H1 (cell line): ENCODE data around the gene ERI3. TPM values are rescaled to one million over a fixed set of nuclear protein-coding genes. Genes with fewer than 3 reads are reported as not detected.
A peak's percentile ranks its signal among the peaks of the same experiment; 100 is the strongest.

Source experiments
- CEBPB ChIP-seq: IDR thresholded peaks from 2 replicates; pipeline ENCODE4 v1.6.1; 2012; ENCODE audit warnings: low read depth, low read length
- GTF2F1 ChIP-seq: IDR thresholded peaks from 2 replicates; pipeline ENCODE4 v1.6.1; 2012; ENCODE audit warnings: low read depth, low read length, improper control_type of control experiment, borderline replicate concordance
- HDAC2 ChIP-seq, 2 experiments: fragments of 300-600 bp in 1 of 2; sonication (generic) in 1 of 2; IDR thresholded peaks; 2 replicates each; pipeline ENCODE4 v1.6.1; 2011 to 2012; ENCODE audit warnings: low read depth in 2 of 2, low read length in 2 of 2, mild to moderate bottlenecking in 2 of 2, moderate library complexity in 2 of 2, borderline replicate concordance in 1 of 2, inconsistent platforms in 1 of 2
- POLR2AphosphoS5 ChIP-seq: IDR thresholded peaks from 2 replicates; pipeline ENCODE4 v1.6.1; 2011; ENCODE audit warnings: low read depth, low read length
- SAP30 ChIP-seq: fragments of 300-600 bp; sonication (generic); IDR thresholded peaks from 2 replicates; pipeline ENCODE4 v1.7.1; 2012; ENCODE audit warnings: low read length, moderate library complexity, mild to moderate bottlenecking, inconsistent platforms; ENCODE audit not compliant: insufficient read depth, insufficient replicate concordance
- YY1 ChIP-seq: IDR thresholded peaks from 2 replicates; pipeline ENCODE4 v1.6.1; 2011; ENCODE audit warnings: low read depth, mild to moderate bottlenecking, low read length
- ZNF274 ChIP-seq: IDR thresholded peaks from 2 replicates; pipeline ENCODE4 v1.7.0; 2012; ENCODE audit warnings: low read length, borderline replicate concordance; ENCODE audit errors: extremely low read depth
- polyA plus RNA-seq, 7 experiments: library from polyadenylated mRNA; depleted of rRNA in 3 of 7; stranded (reverse) in 5 of 7; unstranded in 2 of 7; fragments of >200 nt in 5 of 7; fragments of 200-250 nt in 2 of 7; gene quantifications; 1 replicate in 5 of 7; 2 replicates in 1 of 7; 4 replicates in 1 of 7; pipeline versions ENCODE4 v1.2.1 to v1.2.3, GENCODE V29; 2011 to 2013; ENCODE audit warnings: missing spikeins in 2 of 7, mixed read lengths in 2 of 7
- total RNA-seq: library from RNA; stranded (reverse); fragmentation: NEBNext Ultra II Directional; extraction: Animal tissue kit (Norgen Biotek cat#: 25700); gene quantifications from 2 replicates; pipeline ENCODE4 v1.2.1, GENCODE V29; 2021
- TF ChIP-seq, protein P1 (sequence below), 3 experiments: IDR thresholded peaks; 1 replicate in 2 of 3; 2 replicates in 1 of 3; pipeline versions ENCODE4 v1.5.1 to v1.6.1; 2011; ENCODE audit warnings: low read length in 3 of 3, mild to moderate bottlenecking in 3 of 3, inconsistent platforms in 2 of 3, low read depth in 1 of 3, moderate library complexity in 1 of 3; ENCODE audit not compliant: insufficient read depth in 1 of 3; ENCODE audit errors: control extremely low read depth in 1 of 3

Gene ERI3
- total and polyA plus RNA-seq, 2 of the 8 experiments (the other 6 are each of a cell fraction or from before 2014, with no cell fraction given): 81.1 to 199 TPM

DNA sequence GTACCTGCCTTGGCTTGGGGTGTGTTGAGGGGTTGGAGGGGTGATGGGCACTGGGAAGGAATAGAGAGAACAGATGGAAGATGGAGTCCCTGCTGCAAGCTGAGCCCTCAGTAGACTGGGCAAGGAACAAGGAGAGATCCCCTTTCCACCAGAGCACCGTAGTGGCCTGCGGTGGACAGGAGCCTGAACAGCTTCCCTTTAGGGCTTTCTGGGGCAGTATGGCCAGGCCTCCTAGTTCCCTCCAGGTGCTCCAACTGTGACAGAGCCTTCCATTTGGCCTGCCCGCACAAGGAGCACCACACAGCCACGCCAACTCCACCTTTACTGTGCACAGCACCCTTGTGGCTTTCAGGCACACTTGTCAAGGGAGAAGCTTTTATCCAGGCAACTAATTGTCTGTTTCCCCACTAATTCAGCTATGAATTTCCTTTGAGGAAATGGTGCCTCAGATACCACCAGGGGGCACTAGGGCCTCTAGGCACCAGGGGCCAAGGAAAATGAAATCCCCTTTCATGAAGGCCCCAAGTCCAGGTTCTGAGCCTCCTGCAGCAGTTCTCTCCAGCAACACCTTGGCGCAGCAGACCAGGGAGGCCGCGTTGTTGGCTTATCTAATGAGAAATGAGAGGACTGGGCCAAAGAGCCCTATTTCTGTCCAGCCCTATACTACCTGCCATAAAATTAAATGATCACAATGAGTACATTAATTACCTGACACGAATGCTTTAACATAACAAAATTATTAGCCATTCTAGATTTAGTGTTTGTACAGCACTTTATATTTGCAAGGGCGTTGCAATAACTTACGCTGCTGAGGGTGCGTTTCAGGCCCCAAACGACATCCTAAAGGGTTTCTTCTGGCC is 23.1 kb upstream of the ERI3 start (continued):
- TF ChIP-seq, protein P1, sequence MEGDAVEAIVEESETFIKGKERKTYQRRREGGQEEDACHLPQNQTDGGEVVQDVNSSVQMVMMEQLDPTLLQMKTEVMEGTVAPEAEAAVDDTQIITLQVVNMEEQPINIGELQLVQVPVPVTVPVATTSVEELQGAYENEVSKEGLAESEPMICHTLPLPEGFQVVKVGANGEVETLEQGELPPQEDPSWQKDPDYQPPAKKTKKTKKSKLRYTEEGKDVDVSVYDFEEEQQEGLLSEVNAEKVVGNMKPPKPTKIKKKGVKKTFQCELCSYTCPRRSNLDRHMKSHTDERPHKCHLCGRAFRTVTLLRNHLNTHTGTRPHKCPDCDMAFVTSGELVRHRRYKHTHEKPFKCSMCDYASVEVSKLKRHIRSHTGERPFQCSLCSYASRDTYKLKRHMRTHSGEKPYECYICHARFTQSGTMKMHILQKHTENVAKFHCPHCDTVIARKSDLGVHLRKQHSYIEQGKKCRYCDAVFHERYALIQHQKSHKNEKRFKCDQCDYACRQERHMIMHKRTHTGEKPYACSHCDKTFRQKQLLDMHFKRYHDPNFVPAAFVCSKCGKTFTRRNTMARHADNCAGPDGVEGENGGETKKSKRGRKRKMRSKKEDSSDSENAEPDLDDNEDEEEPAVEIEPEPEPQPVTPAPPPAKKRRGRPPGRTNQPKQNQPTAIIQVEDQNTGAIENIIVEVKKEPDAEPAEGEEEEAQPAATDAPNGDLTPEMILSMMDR (IDR thresholded peaks at IDR 0.05; ENCODE audit: control extremely low read depth in 1 of 3, insufficient read depth in 1 of 3, low read depth in 1 of 3, low read length in 3 of 3): peak; percentile 54 to 90 (median 84)
- TF ChIP-seq POLR2AphosphoS5 (no peak), YY1 (peak; percentile 64), ZNF274 (no peak), HDAC2 (IDR thresholded peaks at IDR 0.05; ENCODE audit: borderline replicate concordance in 1 of 2, low read depth in 2 of 2, low read length in 2 of 2) (no peak), GTF2F1 (no peak), CEBPB (no peak), SAP30 (no peak)
